HG03521 (cell line): ENCODE data around the gene IQCH.

Source experiments
- ATAC-seq: cut with Tn5 transposase; IDR thresholded peaks from one replicate; pipeline ENCODE4 v1.9.1; 2021; ENCODE audit warnings: mild to moderate bottlenecking, moderate library complexity; ENCODE audit not compliant: unreplicated experiment

Gene IQCH

GRCh38 chr15:67296684-67297083, 42.1 kb downstream of the IQCH start:
- no peak for ATAC-seq

- no peak for ATAC-seq
Observed at GRCh38 chr15:67300266-67301025, 45.9 kb downstream of the IQCH start.

DNA sequence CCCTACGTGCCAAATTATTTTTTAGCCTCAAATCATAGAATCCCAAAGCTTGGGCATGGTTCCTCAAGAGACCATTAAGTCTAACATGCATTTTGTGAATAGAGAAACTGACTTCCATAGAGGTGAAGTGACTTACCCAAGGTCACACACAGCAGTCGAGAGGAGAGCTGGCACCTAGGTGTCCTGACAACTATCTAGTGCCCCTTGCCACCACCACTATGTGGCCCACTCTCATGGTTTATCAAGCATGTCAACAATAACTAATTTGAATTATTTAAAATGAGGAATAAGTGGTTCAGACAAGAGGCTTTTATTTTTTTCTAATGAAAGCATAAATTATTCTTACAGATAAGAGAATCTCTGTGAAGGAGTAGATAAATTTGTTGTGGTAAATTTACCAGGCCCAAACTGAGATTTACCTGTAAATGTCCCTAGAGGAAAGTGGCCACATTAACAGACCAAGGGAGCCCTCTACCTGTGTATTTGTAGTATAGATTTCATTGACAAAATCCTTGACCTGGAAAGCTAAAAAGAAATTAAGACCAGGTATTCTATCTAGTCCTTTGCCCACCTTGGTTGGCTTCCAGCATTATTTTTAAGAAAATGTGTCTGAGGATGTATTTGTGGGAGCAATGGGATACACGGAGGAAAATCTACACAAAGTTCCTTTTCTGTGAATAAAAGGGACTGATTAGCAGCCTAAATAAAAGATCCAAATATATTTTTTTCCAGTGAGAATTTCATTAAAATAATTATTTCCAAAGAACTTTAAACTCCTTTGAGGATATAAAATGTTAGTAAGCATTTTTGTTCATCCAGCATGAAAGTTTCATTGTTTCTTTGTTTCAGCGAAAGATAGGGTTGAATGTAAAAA, 49.1 kb downstream of the IQCH start:
- ATAC-seq = no peak

- no peak for ATAC-seq
Observed at GRCh38 chr15:67304778-67305177, 50.2 kb downstream of the IQCH start.

GRCh38 chr15:67305506-67305905, 50.9 kb downstream of the IQCH start:
- ATAC-seq = no peak

GRCh38 chr15:67307156-67307555, 52.6 kb downstream of the IQCH start:
- ATAC-seq = no peak

GRCh38 chr15:67307889-67308597, 53.5 kb downstream of the IQCH start:
- ATAC-seq = no peak

GRCh38 chr15:67311731-67312130, 57.1 kb downstream of the IQCH start:
- no peak for ATAC-seq

GRCh38 chr15:67319961-67320360, 65.4 kb downstream of the IQCH start:
- ATAC-seq = no peak

DNA sequence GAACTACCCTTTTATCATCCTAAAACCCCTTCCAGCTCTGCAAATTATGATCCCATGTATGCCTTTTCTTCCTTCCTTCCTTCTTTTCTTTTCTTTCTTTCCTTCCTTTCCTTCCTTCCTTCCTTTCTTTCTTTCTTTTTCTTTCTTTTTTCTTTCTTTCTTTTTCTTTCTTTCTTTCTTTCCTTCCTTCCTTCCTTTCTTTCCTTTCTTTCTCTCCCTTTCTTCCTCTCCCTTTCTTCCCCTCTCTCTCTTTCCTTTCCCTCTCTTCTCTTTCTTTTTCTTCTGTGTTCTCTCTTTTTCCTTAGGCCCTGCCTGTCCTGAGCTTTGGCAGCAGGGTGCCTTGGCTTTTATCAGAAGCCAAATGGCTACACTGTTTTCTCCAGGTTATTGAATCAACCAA, 66.8 kb downstream of the IQCH start:
- ATAC-seq = no peak

DNA sequence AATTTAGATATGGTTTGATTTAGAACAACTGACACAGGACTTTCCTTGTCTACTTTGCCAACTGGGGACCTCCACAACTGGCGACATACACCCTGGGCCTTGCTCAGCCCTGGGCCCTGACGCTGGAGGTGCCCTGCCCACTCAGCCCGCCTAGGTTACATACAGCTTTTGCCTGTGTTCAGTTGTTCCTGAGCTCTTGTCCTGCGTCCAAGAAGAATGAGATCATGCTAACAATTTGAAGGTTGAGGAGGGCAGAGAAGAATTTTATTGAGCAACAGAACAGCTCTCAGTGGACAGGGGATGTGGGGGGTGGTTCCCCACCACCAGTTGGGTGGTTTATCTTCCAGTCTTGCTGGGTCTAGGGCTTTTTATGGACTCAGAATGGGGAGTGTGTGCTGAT, 67.9 kb downstream of the IQCH start:
- no peak for ATAC-seq

- no peak for ATAC-seq
Observed at GRCh38 chr15:67327312-67327711, 72.7 kb downstream of the IQCH start.

DNA sequence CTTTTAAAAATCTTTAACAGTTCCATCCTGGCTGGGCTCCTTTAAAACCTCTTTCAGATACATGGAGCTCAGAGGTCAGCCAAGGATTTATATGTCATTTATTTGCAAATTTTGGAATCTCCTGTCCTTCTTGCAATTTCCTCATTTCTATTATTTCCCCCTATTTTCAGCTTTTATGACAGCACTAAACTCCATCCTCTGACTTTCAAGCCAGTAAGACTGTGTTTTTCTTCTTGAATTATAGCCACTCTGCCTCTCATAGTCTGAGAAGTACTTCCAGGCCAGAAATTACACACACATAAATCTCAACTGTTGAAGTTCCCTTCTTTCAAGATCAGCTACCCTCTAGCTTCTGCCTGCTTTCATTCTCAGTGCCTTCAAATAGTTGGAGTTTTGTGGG, 73.2 kb downstream of the IQCH start:
- ATAC-seq = no peak

DNA sequence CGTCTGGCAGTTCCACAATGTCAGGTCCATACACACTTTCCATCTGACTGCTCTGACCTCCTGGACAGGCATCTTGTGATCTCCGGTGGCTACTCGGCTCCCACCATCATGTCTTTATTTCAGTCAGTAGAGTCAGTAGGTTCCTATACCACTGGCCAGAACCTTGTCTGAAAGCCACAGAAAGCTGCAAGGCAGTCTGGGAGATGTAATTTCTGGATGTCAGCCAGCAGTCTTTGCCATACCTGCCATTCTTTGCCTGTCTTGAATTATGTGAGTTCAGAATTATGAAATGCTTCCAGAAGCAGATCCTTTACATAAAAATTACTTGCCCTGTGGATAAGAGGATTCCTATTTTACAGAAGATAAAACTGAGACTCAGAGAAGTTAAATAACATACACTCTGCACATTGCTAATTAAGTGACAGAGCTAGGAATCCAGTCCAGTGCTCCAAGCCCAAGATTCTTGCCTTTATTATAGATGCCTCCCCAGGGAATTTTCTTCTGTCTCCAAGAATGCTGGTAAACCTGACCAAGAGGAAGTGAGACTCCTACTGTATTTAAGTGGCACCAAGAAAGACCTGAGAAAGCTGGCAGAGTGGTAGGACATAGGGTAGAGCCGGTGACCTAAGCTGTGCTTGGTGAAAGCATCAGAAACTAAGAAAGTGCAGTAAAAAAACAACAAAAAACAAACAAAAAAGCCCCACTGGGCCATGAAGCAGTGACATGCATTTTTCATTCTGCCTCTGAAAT, 75.6 kb downstream of the IQCH start:
- no peak for ATAC-seq

GRCh38 chr15:67331676-67332075, 77.1 kb downstream of the IQCH start:
- ATAC-seq = no peak

GRCh38 chr15:67335026-67335425, 80.4 kb downstream of the IQCH start:
- no peak for ATAC-seq

DNA sequence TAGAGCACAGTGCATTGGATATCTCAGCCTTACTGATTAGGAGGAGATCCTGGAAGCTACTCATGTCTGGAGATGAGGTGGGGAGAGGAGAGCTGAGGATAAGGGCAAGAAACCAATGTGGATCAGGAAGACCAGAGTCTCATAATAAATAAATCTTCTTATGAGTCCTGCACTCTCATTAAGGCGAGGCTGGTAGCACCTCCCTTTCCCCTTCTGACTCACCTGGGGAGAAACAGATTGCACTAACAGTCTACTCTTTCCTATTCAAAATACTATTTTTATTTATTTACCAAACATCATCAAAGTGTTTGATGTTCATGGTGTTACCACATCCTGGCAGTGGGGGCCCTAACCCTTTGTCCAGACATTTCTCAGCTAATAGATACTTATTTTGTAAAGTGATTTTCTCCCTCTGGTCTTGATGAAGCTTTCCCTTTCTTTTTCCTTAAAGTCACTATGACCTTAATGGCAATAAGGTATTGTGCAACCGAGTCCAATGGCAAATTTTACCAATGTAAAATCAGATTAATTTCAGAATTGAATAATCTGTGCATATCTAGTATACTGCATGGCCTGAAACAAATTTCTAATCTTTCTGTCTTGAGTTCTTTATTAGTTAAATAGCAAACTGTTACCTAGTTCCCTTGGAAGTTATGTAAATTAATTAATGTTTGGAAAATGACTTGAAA, 81.1 kb downstream of the IQCH start:
- ATAC-seq = no peak

- no peak for ATAC-seq
Observed at GRCh38 chr15:67340630-67341029, 86.0 kb downstream of the IQCH start.

GRCh38 chr15:67341539-67341938, 87.0 kb downstream of the IQCH start:
- ATAC-seq = no peak

DNA sequence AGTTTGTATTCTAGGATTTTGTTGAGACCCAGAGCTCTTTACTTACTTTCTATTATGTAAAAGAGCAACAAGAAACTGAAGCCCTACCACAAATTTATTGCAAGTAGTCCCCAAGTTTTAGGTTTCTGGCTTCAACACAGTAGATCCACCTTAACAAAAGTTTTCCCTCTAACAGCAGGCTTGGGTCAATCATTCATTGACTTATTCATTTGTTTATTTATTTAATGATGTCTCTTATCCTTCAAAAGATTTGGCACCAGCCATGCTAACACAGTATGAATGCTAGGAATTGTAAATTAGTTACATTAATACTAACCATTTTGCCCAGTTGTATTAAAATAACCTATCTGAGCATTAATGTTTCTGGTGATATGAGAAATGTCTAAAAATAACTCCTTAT, 88.6 kb downstream of the IQCH start:
- no peak for ATAC-seq
